GM19023 (cell line): ENCODE data around the gene ATP11A.
"Not testable (repeated sequence)": the region's sequence is repeated elsewhere in the genome, so short reads cannot be mapped to it uniquely, and the experiment has no call there.

Experiments used
- ATAC-seq: cut with Tn5 transposase; IDR thresholded peaks from one replicate; pipeline ENCODE4 v1.9.1; 2021; ENCODE audit warnings: mild to moderate bottlenecking, moderate library complexity; ENCODE audit not compliant: unreplicated experiment

Gene ATP11A

GRCh38 chr13:112850273-112850672, 160.4 kb downstream of the ATP11A start:
- no peak for ATAC-seq

DNA sequence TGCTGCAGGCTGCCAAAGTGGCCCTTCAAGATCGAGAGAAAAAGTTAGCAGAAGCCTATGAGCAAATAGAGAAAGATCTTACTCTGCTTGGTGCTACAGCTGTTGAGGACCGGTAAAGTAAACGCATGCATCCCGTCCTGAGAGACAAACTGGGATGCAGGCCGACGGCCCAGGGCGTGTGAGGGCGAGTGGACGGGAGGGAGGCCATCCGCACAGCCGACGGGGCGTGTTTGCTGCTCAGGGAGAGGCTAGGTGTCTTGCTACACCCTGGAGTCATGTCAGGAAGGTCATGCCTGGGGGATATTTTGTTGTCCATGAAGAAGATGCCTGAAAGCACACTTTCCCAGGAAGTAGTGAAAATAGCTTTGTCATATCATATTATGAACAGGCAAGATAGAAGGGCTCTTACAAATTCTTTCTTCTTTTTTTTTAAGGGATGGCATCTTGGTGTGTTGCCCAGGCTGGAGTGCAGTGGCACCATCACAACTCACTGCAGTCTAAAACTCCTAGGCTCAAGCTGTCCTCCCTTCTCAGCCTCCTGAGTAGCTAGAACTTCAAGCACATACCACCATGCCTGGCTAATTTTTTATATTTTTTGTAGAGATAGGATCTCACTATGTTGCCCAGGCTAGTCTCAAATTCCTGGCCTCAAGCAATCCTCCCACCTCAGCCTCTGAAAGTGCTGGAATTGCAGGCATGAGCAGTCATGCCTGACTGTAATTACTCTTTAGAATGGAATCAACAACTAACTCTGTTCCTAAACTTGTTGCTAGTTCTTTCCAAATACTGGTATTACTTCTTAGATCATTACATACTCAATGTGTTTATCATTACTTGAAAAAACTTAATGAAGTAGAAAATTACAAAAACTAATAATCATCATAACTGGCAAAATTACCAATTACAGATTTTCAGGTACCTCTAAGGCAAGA, 161.5 kb downstream of the ATP11A start:
- no peak for ATAC-seq

DNA sequence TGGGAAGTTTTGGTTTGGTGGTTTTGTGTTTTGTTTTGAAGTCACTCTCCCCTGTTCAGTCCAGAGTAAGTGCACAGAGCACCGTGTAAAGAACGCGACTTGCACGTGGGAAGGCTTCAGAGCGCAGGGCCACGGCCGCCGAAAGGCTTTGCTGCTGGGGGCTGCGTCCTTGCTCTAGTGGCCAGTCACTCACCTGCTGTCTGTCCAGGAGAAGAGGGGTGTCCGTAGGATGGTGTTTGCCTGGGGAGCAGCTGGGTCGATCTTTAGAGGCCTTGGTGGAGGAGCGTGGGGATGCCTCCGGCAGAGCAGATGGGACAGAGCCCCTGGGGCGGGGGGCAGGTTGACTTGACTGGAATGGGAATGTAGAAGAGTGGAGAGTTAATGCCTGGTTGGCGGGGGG, 162.6 kb downstream of the ATP11A start:
- no peak for ATAC-seq

DNA sequence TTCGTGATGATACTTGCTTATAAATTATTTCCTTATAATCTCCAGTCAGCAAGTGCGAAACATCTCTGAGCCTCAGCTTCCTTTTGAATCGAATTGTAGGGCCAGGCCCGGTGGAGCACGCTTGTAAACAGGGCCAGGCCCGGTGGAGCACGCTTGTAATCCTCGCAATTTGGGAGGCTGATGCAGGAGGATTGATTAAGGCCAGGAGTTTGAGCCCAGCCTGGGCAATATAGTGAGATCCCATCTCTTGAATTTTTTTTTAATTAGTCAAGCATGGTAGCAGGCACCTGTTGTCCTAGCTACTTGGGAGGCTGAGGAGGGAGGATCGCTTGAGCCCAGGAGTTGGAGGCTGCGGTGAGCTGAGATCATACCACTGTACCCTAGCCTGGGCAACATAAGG, 163.0 kb downstream of the ATP11A start:
- ATAC-seq: no peak

DNA sequence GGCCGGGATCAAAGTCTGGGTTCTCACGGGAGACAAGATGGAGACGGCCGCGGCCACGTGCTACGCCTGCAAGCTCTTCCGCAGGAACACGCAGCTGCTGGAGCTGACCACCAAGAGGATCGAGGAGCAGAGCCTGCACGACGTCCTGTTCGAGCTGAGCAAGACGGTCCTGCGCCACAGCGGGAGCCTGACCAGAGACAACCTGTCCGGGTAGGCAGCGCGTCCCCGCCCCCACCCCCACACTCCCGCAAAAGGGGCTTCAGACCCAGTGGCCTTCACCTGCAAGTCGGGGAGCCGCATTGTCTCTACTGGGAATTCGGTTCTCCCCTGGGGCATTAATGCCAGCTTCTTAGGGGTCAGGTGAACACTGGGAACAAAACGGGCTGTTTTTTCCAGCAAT, 164.5 kb downstream of the ATP11A start:
- ATAC-seq: no peak

DNA sequence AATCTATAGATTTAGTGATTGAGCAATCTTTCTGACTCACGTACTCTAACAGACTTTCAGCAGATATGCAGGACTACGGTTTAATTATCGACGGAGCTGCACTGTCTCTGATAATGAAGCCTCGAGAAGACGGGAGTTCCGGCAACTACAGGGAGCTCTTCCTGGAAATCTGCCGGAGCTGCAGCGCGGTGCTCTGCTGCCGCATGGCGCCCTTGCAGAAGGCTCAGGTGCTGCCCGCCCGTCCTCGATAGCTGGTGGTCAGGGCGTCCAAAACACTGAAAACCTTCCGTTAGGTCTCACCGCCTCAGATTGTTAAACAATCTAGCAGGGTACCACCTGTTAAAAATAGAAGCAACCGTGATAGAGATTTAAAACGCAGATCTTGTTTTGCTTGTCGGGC, 166.0 kb downstream of the ATP11A start:
- no peak for ATAC-seq

GRCh38 chr13:112857914-112858490, 168.2 kb downstream of the ATP11A start:
- no peak for ATAC-seq

- no peak for ATAC-seq
Observed at GRCh38 chr13:112859128-112859816, 169.4 kb downstream of the ATP11A start.

- ATAC-seq: peak; percentile 82
Observed at GRCh38 chr13:112859817-112860190, 170.0 kb downstream of the ATP11A start.

DNA sequence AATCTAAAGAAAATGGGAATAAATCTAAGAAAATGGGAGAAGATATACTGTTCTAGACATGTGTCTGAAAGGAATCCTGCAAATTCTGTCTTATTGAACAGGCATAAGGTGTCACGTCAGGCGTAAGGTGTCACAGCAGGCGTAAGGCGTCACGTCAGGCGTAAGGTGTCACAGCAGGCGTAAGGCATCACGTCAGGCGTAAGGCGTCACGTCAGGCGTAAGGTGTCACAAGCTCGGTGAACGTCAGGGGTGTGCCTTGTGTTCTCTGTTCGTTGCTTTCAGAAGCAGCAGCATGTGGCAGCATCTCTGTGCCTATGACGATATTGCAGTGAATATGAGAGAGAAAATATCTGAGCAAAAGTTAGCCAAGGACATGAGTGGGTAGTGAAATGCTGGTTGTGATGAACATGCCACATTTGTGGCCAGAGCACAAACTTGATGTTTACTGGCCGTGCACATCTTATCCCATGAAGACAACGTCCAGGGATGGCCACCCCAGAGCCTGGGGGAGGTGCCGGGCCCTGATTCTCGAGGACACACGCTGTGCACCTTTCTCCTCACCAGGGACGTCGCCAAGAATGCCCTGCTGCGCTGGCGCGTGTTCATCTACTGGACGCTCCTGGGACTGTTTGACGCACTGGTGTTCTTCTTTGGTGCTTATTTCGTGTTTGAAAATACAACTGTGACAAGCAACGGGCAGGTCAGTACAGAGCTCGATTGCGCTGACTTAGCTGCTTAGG, 172.2 kb downstream of the ATP11A start:
- ATAC-seq: no peak

- ATAC-seq: not testable (repeated sequence)
Observed at GRCh38 chr13:112863356-112863755, 173.5 kb downstream of the ATP11A start.

- not testable (repeated sequence) for ATAC-seq
Observed at GRCh38 chr13:112865478-112865877, 175.6 kb downstream of the ATP11A start.

GRCh38 chr13:112867301-112867711, 177.5 kb downstream of the ATP11A start:
- ATAC-seq: no peak

DNA sequence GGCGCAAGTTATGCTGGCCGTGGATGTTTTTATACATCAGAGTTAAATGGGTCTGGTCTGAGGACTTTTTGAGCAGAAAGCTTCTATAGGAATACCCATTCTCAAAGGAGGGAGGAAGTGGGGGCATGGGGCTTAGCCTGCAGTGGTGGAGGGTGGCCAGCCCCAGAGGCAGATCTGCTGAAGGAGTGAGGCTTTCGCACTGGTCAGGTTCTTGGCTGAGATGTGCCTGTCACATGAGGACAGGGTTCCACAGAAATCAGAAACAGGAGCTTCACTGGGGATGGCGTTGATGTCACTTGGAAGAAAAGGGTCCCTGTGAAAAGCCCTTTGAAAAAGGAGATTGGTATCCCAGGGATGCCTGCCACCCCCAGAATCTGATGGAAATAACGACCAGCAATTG, 178.5 kb downstream of the ATP11A start:
- ATAC-seq: no peak

DNA sequence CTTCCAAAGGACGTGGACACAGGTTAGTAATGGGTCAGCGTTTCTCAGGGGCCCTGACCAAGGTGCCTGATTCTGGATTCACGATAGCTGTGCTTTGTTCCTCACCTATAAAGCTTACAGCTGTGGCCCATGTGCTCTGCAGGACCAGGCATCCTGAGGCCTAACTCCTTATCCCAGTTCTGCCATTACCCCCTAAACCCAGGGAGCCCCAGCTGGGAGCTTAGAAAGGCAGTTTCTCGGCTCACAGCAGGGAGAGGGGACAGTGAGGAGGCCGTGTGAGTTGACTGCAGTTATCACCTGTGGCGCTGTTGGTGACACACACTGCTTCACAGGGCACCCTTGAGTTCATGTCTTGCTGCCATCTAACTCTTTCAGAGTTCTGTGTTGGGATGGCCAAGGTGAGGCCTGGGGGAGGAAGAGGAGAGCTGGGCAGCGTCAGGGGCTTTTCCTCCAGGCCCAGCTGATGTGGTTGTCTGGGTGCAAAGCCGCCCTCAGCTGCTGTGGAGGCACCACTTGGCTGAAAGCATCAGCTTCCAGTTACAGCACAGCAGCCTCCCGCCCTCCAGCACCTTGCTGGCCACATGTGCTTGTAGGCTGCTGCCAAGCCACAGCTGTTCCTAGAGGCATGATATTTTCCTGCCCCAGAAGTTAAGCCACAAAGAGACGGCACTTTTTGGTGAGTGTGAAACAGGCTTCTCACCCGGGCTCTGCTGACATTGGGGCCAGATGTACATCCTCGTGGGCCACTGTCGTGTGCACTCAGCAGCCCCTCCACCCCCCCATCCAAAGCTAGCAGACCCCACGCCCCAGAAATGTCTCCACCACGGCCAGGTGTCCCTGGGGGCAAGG, 179.6 kb downstream of the ATP11A start:
- ATAC-seq: no peak

- ATAC-seq: no peak
Observed at GRCh38 chr13:112870051-112870331, 180.2 kb downstream of the ATP11A start.

DNA sequence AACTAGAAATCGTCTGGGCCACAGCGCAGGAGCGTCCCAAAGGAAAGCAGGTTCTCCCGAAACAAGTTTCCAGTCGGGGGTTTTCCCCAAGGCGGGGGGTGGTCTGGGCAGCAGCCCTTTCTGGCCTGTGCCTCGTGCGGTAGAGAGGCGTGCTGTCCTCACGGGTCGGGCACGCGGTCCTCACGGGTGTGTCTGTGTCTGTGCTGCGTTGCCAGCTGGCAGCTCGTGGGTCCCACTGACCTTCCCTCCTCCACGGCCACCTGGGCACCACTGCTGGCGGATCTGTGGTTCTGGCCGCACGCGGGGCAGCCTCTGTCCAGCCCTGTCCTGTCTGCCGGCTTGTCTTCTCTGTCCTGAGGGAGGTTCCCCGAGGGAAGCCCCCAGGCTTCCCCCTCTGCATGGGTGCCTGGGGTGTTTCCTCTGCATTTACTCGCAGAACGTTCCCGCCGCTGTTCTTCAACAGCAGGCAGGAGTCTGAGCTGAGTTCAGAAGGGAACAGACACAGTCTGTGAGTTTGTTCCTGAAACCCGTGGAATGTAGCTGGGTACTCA, 181.0 kb downstream of the ATP11A start:
- ATAC-seq: no peak

GRCh38 chr13:112871742-112872141, 181.9 kb downstream of the ATP11A start:
- ATAC-seq: no peak

GRCh38 chr13:112872657-112873631, 183.1 kb downstream of the ATP11A start:
- not testable (repeated sequence) for ATAC-seq
